SK-N-SH treated with all-trans-retinoic acid at 6 μM for 48 hours (cell line): Measurements from ENCODE around the gene ITGB3.

Experiments
- ARNTL ChIP-seq: fragments of 450-650 bp; formaldehyde crosslinking; IDR thresholded peaks from 2 replicates; pipeline ENCODE4 v1.5.0; 2020; ENCODE audit warnings: low read depth, mild to moderate bottlenecking, moderate library complexity, borderline replicate concordance
- CSDC2 ChIP-seq: fragments of 250-450 bp; sonication (Bioruptor Pico); IDR thresholded peaks from 2 replicates; pipeline ENCODE4 v1.5.0; 2020; ENCODE audit warnings: mild to moderate bottlenecking, moderate library complexity
- SNAI2 ChIP-seq: fragments of 250-450 bp; sonication (Bioruptor Pico); IDR thresholded peaks from 2 replicates; pipeline ENCODE4 v1.5.0; 2020; ENCODE audit warnings: mild to moderate bottlenecking, moderate library complexity
- ZC3H10 ChIP-seq: fragments of 250-450 bp; sonication (Bioruptor Pico); IDR thresholded peaks from 2 replicates; pipeline ENCODE4 v1.5.1; 2021; ENCODE audit warnings: mild to moderate bottlenecking, moderate library complexity
- ZNF70 ChIP-seq: fragments of 450-650 bp; formaldehyde crosslinking; IDR thresholded peaks from 2 replicates; pipeline ENCODE4 v1.5.0; 2020; ENCODE audit warnings: mild to moderate bottlenecking, moderate library complexity
- TF ChIP-seq, protein P1 (sequence below): fragments of 250-450 bp; sonication (Bioruptor Pico); IDR thresholded peaks from 2 replicates; pipeline ENCODE4 v1.8.0; 2020; ENCODE audit warnings: mild to moderate bottlenecking, moderate library complexity, borderline replicate concordance
- TF ChIP-seq, protein P2 (sequence below): fragments of 250-450 bp; sonication (Bioruptor Pico); IDR thresholded peaks from 2 replicates; pipeline ENCODE4 v1.5.1; 2020; ENCODE audit warnings: low read depth, mild to moderate bottlenecking, moderate library complexity

DNA sequence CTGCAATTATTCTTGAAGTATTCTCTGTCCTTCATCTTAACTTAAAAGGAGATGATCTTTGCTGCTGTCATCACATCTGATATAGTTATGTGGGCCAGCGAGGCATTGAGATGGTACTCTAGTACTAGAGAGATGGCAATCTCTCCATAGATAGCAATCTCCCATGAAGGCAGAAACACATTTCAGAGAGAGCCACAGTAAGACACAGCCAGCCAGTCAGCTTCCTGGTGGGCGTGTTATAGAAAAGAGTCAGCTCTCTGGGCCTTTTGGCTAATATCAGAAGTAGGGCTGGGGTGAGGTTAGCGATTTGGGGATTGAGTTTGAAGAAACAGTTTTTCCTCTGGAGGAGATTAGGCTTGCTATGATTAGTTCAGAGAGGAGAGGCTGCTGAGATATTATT, 47.5 kb downstream of the ITGB3 start:
- TF ChIP-seq SNAI2 (CRISPR knock-in tag) (no peak), ZNF70 (CRISPR knock-in tag) (no peak), ZC3H10 (CRISPR knock-in tag) (no peak), ARNTL (CRISPR knock-in tag) (no peak), CSDC2 (CRISPR knock-in tag) (no peak)
- TF ChIP-seq, protein P1, sequence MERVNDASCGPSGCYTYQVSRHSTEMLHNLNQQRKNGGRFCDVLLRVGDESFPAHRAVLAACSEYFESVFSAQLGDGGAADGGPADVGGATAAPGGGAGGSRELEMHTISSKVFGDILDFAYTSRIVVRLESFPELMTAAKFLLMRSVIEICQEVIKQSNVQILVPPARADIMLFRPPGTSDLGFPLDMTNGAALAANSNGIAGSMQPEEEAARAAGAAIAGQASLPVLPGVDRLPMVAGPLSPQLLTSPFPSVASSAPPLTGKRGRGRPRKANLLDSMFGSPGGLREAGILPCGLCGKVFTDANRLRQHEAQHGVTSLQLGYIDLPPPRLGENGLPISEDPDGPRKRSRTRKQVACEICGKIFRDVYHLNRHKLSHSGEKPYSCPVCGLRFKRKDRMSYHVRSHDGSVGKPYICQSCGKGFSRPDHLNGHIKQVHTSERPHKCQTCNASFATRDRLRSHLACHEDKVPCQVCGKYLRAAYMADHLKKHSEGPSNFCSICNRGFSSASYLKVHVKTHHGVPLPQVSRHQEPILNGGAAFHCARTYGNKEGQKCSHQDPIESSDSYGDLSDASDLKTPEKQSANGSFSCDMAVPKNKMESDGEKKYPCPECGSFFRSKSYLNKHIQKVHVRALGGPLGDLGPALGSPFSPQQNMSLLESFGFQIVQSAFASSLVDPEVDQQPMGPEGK (CRISPR knock-in tag): no peak
- TF ChIP-seq, protein P2, sequence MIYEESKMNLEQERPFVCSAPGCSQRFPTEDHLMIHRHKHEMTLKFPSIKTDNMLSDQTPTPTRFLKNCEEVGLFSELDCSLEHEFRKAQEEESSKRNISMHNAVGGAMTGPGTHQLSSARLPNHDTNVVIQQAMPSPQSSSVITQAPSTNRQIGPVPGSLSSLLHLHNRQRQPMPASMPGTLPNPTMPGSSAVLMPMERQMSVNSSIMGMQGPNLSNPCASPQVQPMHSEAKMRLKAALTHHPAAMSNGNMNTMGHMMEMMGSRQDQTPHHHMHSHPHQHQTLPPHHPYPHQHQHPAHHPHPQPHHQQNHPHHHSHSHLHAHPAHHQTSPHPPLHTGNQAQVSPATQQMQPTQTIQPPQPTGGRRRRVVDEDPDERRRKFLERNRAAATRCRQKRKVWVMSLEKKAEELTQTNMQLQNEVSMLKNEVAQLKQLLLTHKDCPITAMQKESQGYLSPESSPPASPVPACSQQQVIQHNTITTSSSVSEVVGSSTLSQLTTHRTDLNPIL: no peak
